ENCODE measurements around the gene SPR.

Gene SPR

GRCh38 chr2:72887032-72887739 lies at the start of gene SPR:
Gene SPR (plus strand): TSS chr2:72887408. CDS start chr2:72887433, 25 bp downstream.
- FAIRE-seq: peak; percentile 91
- peak; percentile 74 for DNase-seq (ENCODE audit: insufficient read length, low spot score)

DNA sequence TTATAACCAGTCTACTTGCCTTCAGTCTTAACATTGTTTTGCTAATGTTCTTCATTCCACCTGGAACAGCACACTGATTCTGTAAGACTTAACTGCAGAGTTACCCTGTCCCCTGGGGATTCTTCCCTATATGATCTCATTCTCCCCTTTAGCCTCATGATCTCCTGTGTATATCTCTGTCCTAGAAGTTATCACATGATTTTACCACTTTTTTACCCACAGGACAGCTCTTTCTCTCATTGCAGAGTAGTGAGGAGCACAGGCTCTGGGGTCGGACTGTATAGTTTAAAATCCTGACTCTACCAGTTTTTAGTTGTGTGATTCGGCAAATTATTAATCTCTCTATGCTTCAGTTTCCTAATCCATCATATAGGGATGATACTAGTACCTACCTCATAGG lies 47.1 kb upstream of the SPR start:
- FAIRE-seq (peak; percentile 13), DNase-seq (ENCODE audit: insufficient read length, low spot score) (no peak)

DNA sequence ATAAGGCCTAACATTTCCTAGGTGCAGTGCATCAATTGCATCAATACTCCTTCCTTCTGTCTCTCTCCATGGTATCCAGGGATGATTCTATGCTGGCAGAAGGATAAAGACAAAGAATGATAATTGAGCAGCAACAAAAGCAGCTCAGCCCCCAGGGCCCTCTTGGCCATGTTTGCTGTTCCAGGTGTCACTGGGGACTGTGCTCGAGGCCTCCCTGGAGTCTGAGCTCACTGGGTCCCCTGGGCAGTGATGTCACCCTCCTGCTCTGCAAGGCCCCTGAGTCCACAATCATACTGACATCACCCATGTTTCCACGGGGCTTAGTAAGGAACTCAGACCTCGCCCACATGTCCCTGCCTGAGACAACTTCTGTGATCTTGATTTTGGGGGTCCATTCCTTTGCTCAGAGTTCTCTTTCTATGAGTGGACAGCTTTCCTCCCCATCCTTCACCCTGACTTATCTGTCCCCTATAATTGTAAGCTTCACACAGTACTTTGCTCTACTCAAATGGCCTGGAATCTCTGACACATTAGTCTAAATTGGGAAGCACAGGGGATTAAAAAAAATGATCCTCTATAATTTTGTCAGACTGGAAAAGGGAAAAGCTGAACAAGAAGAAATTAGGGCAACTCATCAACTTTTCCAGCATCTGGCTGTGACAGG lies 45.6 kb upstream of the SPR start:
- no peak for DNase-seq (ENCODE audit: insufficient read length, low spot score)
- FAIRE-seq: no peak

- DNase-seq (ENCODE audit: insufficient read length, low spot score) (no peak), FAIRE-seq (no peak)
Observed at GRCh38 chr2:72843301-72843700, 43.9 kb upstream of the SPR start.

DNA sequence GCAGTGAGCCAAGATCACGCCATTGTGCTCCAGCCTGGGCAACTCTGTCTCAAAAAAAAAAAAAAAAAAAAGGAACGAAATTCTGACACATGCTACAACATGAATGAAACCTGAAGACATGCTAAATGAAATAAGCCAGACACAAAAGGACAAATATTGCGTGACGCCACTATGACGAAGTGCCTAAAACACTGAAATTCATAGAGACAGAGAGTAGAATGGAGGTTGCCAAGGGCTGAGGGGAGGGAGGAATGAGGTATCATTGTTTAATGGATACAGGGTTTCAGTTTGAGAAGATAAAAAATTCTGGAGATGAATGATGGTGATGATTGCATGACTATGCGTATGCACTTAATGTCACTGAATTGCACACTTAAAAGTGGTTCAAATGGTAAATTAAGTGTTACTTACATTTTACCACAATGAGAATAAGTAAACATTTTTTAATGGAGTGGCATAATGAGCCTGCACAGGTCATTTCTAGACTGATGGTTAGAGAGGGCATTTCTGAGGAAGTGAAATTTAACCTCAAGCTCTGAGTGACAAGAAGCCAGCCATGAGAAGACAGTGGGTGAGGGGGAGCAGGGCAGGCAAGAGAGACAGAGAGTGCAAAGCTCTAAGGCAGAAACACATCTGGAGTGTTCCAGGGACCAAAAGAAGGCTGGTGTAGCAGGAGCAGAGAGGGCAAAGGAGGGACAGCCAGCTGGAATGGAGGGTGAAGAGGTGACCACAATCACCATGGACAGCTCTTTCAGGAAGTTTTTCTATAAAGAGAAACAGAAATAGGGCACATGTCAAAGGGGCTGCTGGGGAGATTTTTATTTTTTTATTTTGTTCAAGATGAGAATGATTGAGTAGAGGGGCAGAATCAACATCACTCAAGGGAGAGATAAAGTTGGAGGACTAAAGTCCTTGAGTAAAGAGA lies 40.8 kb upstream of the SPR start:
- FAIRE-seq: no peak
- no peak for DNase-seq (ENCODE audit: insufficient read length, low spot score)

GRCh38 chr2:72847534-72848315 lies 39.5 kb upstream of the SPR start:
- DNase-seq (ENCODE audit: insufficient read length, low spot score) (no peak), FAIRE-seq (no peak)

DNA sequence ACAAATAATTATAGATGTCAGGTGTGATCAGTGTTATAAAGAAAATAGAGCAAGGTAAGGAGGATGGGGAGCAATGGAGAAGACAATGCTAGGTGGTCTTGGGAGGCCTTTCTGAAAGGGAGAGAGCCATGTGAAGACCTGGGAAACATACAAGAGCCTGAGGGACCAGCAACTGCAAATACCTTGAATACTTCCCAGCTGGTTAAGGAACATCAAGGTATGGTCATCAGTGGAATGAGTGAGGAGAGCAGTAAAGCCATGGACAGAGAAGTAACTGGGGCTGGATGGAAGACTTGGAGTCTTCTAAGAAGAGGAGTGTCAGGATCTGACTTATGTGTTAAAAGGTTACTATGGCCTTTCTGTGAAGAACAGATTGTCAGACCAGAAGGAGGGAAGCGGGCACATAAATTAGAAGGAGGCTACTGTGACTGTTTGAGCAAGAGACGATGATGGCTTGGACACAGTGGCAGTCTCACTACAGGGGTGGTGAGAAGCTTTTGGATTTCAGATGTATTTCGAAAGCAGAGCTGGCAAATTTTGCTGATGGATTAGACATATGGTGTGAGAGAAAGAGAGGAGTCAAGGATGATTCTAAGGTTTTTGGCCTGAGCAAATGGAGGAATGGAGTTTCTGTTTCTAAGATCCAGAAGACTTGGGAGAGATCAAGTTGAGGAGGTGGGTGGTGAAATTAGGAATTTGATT lies 38.6 kb upstream of the SPR start:
- FAIRE-seq: no peak
- no peak for DNase-seq (ENCODE audit: insufficient read length, low spot score)

GRCh38 chr2:72849138-72849462 lies 38.1 kb upstream of the SPR start:
- no peak for DNase-seq (ENCODE audit: insufficient read length, low spot score)
- FAIRE-seq: no peak

DNA sequence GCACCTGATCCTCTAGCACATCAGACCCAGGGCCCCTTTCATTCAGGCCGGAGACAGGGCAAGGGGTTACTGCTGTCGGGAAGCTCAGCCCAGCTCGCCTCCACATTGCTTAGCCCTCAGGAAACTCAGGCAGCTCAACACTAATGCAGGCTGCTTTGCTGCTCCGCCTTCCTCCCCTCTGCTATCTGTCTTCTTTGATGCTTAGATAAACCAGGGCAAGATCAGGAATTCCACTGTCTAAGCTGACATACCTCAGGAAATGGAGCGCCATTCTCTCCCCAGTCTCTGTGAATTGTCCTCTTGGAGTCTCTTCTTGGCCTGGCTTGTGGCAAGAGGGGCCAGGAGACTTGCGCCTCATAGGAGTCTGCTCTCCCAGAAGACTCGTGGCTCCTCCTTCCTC lies 35.9 kb upstream of the SPR start:
- FAIRE-seq (no peak), DNase-seq (ENCODE audit: insufficient read length, low spot score) (no peak)

GRCh38 chr2:72859831-72860262 lies 27.4 kb upstream of the SPR start:
- DNase-seq (ENCODE audit: insufficient read length, low spot score) (peak; percentile 64), FAIRE-seq (peak; percentile 70)

DNA sequence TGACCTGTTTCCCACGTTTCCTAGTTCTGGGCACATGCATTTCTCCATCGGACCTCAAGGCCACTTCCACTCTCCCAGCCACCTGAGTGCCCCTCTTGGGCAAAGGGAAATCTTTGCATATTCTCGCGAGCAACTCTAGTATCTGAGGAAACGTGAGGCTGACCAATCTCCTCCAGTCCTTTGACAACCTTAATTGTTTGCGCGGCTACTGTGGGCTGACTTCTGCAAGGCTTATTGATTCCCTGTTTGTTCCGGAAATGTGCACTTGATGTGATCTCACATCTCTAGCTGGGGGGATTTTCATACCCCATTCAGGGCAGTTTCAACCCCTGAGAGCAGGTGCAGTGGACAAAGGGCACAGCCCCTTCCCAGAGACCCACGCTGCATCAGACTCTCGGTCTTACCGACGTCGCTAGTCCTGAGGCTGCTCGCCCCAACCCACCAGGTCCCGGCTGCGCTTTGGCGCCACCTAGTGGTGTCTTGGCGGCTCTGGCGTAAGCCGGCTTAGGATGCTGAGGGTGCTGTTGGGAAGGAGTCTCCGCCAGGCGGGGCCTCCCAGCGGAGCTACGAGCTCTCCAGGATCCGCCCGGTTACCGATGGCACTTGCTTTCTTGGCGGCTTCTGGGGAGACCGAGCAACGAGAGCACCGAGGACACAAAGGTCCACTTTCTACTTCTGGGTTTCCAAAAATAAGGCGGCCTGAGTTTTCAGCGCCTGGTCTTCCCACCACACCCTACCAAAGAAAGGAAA lies 24.8 kb upstream of the SPR start:
- FAIRE-seq: peak; percentile 99
- peak; percentile 95 for DNase-seq (ENCODE audit: insufficient read length, low spot score)

DNA sequence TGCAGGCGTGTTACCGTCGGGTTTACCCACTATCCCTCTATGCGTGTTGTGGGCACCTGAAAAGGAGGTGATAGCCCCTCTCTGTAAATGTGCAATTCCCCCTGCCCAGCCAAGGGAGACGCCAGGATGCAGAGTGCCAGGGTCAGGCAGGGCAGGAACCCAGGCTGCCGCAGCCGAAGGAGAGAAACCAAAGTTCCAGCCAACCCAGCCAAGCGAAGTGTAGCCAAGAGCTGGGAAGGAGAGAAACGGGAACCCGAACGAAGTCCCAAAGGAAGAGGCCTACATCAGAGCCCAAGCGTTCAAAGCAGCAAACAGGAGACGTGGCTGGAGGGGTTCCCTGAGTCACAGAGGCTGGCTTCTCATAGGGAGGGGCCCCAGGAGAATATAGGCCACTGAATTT lies 24.2 kb upstream of the SPR start:
- DNase-seq (ENCODE audit: insufficient read length, low spot score) (no peak), FAIRE-seq (no peak)

DNA sequence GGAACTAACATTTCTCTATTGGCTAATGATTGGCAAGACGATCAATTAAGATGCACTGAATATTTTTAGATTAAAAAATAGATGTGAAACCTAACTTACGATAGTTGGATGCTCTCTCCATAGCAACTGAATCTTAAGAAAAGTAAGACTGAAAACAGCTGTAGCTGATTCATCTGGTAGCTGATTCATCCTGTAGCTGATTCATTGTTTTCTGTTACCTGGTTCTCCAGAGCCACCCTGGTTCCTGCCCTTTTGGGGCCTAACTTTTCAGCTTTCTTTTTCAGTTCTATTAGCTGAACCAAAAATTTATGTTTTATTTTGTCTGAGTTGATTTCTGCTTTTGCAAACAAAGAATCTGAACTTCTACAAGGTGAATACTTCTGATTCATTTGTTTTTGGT lies 22.7 kb upstream of the SPR start:
- DNase-seq (ENCODE audit: insufficient read length, low spot score): no peak
- no peak for FAIRE-seq

GRCh38 chr2:72871060-72871459 lies 16.1 kb upstream of the SPR start:
- FAIRE-seq: no peak

GRCh38 chr2:72871880-72872279 lies 15.3 kb upstream of the SPR start:
- FAIRE-seq (no peak), DNase-seq (ENCODE audit: insufficient read length, low spot score) (no peak)

More at GRCh38 chr2:72871060-72871459, 16.1 kb upstream of the SPR start:
- DNase-seq (ENCODE audit: insufficient read length, low spot score): no peak

DNA sequence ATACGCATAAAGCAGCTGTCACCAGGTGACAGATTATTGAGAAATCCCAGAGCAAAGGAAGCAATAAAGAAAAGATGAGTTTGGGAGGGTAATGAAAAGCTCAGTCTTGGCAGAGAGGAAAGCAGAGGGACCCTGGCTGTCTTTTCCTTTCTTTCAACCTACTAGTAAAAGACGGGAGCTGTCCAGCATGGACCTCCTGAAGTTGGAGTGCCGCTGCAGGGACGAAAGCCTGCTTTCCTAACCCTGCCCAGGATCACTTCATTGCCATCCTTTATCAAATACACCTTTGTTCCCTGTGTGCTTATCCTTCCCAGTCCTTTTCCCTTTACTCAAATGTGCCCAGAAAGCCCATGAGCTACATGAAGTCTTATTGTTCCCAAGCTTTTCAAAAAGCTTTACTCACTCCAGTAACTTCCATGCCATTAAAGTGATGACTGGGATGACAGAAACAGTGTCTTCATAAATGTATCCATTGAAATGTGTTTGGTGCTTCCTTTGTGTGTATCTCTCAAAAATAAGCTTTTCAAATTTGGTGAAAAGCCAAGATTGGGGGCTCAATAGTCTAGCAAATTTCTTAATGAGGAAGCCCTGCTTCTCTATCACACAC lies 3.7 kb upstream of the SPR start:
- no peak for FAIRE-seq

DNA sequence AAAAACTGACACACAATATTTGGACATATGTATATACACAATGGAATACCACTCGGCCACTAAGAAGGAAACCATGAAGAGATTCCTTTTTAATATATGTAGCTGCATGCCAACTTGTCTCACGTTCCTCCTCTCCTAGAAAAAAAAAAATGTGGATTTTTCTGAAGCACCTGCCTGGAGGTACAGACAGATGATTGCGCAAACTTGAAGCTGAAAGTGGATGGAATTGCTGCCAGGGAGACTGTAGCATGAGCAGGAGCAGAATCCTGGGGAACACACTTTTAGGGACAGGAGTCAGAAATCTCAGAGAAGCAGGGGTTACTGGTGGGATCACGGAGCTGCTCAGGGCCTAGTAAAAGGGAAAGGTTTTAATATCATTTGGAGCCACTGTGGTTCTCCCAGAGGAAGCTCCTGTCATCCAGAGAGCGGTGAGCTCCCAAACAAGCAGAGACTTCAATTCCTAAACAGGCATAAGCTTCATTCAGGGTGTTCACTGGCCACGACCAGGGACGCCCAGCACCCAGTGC lies 640 bp upstream of the SPR start:
- DNase-seq (ENCODE audit: insufficient read length, low spot score): peak; percentile 17
- no peak for FAIRE-seq

More for the DNA sequence above, 3.7 kb upstream of the SPR start:
- DNase-seq (ENCODE audit: insufficient read length, low spot score): peak; percentile 54

DNA sequence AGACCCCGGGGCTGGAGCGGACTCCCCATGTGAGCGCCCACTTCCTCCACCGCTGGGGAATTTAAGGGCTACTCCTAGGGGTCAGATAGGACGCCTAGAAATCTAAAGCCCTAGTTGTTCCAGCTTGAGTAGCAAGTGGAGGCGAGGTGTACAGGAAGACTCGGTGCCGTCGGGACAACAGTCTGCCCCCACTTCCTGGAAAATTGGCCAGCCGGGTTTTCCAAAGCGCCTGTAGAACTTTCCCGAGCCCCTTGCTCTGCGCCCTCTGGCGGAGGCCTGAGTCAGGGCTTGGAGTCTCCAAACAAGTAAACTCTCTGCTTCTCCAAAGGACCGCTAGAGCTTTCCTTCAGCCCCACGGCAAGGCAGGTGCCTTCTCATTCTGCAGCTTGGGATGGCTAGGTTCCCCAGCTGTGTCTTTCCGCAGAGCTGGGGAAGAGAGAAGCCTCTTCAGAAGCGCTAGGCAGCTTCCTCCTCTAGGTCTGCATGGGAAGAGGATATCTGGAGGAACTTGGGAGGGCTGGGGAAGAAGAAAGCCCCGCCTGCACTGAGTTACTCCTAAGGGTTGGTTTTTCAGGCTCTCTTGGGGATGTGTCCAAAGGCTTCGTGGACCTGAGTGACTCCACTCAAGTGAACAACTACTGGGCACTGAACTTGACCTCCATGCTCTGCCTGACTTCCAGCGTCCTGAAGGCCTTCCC lies 681 bp downstream of the SPR start:
- FAIRE-seq: no peak
- peak; percentile 91 for DNase-seq (ENCODE audit: insufficient read length, low spot score)

Measured in HTR-8/SVneo (cell line).